Stimulated activated CD8-positive, alpha-beta memory T cell treated with anti-CD3 and anti-CD28 coated beads, Interleukin-7, amount 100 ng/mL, for 48 hours (primary cell): Measurements from ENCODE around the gene PGBD4.
A peak's percentile ranks its signal among the peaks of the same experiment; 100 is the strongest.

Experiments
- DNase-seq, 2 donors: peaks; one replicate each; pipeline ENCODE4 v3.0.0-alpha.2; 2020; ENCODE audit warnings: low read depth in 1 of 2; ENCODE audit errors: extremely low read depth in 1 of 2

PGBD4 gene

DNA sequence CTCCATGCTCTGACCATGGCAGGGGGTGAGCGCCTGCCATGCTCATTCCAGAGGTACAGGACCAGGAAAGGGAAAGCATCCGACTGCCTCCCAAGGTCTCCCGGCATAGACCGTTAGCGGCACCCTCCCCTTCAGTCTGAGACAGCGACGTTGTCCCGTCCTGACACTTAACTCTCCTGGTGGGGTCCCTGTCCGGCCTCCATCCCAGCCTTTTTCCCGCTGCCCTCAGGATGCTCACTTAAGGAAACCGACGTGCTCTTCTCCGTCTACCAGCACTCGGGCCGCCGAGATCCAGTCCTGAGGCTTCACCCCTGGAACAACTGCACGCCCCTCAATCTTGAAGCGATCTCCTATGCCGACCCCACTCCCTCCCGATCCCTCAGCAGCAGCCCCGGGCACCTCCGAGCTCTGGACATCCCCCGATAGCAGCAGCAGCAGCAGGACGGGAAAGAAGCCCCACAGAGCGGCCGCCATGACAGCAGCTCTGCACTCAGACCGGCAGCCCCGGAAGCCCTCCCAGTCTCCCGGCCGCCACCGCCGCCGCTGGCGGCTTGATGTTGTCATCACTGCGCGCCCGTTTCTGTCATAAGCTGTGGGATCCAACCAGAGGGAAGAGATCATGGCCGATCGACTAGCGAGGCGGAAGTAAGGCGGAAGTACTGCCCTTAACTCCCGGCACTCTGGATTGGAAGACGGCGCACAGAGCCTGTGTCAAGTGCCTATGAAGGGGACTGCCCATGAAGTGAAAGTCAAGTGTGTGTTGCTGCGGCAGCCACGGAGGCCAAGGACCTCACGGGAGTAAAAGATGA, at the start of gene PGBD4, which contains the start of gene EMC7:
Gene PGBD4 (plus strand): TSS at position 718 of the 809 bp plus-strand sequence. CDS start 449 bp downstream, outside the sequence.
Gene EMC7 (minus strand): TSS at position 497 of the 809 bp plus-strand sequence. CDS start 23 bp downstream, at position 474.
- DNase-seq, result peak; percentile 98 to 99

DNA sequence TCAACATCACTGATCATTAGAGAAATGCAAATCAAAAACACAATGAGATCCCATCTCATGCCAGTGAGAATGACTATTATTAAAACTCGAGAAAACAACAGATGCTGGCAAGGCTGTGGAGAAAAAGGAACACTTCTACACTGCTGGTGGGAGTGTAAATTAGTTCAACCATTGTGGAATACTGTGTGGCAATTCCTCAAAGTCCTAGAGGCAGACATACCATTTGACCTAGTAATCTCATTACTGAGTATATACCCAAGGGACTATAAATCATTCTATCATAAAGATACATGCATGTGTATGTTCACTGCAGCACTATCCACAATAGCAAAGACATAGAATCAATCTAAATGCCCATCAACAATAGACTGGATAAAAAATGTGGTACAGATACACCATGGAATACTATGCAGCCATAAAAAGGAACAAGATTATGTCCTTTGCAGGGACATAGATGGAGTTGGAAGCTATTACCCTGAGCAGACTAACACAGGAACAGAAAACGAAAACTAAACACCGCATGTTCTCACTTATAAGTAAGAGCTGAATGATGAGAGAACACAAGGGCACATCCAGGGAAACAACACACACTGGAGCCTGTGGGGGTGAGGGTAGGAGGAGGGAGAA, 47.7 kb upstream of the PGBD4 start:
- no peak for DNase-seq

DNA sequence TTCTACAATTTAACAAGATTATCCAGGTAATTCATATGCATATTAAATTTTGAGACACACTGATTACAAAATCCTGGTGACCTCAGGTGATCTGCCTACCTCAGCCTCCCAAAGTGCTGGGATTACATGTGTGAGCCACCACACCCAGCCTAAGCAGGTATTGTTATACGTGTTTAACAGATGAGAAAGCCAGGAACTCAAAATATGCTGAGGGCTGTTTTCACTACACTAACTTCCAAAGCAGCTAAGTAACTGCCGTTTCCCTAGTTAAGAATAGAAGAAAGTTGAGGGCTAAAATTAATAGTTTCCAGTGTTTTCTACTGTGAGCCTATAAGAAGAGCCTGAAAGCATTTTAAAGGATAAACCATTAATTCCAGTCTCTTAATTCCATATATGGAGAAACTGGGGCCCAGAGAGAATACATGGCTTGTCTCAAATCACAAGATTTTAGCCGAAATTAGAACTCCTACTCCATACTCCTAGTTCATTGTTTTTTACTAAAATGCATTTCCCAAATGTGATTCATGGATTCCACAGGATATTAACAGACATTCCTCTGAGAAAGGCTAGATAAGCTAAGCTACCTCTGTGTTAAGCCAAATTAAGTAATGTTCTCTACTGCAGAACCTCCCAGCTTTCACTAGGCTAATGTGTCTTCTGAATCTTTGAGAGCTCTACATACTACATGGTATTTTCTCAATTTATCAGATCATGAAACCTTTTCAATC, 45.9 kb upstream of the PGBD4 start:
- DNase-seq, result no peak

DNA sequence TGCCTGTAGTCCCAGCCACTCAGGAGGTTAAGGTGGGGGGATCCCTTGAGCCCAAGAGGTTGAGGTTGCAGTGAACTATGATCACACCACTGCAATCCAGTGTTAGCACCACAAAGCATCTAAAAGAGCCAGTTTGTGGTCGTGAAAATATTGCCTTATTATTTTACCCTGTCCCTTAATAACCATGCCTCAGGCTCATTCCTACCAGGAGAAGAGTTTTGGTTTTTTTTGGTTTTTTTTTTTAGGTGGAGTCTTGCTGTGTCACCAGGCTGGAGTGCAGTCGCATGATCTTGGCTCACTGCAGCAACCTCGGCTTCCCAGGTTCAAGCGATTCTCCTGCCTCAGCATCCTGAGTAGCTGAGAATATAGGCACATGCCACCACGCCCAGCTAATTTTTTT, 45.0 kb upstream of the PGBD4 start:
- no peak for DNase-seq

DNA sequence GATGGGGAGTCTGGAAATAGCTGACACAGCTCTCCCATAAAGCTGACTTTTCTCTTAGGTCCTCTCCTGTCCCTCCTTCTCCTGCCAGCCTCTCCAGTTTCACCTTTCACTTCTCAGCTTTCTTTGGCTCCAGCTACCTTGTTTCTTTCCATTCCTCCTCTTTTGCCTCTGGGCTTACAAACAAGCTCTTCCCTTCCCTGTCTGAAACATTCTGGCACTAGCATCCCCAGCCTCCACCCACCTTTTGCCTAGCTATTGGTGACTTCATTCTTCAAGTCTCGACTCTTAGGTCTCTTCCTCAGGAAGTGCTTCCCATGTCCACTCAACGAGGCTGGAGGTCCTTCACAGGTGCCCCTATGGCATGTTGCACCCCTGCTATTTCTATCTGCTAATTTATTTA, 42.4 kb upstream of the PGBD4 start:
- DNase-seq, result no peak

DNA sequence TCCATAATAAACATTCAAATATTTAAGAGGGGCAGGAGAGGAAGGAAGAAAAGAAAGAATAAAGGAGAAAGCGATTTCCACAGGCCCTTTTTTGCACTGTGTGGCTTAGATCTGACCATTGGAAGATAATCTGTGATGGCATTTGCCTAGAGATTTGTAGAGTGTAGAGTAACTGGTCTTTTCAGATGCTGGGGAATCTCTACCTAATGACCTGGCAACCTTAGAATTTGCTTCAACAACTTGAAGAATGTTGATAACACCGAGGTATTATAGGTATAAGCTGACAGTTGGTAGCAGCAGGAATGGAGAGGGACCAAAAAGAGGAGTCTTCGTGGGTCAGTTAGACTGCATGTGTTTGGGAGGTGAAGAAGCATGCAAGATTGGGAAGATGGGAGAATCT, 41.9 kb upstream of the PGBD4 start:
- DNase-seq, result no peak

DNA sequence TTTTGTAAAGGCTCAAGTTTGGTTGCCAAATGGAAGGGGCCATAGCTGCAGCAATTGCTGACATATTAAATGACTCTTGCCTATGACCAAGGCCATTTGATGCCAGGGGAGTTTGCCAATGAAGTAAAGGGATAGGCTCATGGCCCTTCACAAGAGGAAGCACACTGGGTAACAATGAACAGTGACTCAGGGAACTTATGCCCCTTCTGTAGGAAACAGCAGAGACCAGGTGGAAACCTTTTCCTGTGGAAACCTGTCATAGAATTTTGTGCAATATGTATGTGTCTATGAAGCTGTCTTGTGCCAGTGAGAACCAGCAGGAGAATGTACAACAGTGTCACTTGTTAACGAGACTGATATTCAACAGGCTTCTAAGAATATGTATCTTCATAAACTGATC, 37.4 kb upstream of the PGBD4 start:
- DNase-seq, result no peak

DNA sequence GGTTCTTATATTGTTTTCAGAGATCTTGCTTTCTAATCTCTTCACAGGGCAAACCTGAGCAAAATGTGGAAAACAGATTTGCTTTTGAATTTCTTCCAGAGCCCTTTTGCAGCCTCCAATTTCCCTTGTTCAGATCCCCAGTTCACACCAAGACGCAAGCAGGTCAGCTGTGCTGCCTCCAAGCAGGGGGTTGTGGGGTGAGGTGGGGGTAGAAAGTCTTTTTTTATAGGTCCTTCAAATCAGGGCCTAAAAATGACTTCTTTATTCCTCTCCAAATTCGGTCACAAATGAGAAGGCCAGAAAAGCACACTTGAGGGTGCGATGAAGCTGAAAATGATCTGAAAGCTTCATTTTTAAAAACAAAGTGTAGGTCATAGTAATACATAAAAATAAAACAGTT, 36.6 kb upstream of the PGBD4 start:
- no peak for DNase-seq

DNA sequence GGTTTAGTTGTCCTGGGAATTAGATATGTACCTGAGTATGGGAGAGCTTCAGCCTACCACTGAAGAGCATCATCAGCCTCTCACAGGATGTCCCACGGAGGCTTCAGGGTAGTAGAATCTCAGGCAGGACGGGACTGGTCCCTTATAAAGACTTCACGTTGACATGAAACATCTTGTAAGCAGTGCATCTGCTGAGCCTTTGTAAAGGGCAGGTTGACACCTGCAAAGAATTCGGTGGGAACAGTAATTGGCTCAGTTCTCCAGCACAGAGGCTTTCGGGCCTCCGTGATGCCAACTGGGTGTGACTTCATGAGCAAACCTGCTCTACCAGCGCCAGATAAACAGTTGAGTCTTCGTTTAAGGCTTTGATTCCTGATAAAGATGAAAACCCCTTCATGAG, 35.9 kb upstream of the PGBD4 start:
- DNase-seq, result no peak

DNA sequence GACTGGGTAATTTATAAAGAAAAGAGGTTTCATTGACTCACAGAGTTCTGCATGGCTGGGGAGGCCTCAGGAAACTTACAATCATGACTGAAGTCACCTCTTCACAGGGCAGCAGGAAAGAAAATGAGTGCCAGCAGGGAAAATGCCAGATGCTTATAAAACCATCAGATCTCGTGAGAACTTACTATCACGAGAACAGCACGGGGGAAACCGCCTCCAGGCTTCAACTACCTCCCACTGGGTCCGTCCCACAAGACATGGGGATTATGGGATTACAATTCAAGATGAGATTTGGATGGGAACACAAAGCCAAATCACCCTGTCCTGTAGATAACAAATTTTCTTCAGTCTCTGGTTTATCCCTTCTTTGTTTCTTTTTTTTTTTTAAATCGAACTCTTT, 31.9 kb upstream of the PGBD4 start:
- DNase-seq, result no peak

DNA sequence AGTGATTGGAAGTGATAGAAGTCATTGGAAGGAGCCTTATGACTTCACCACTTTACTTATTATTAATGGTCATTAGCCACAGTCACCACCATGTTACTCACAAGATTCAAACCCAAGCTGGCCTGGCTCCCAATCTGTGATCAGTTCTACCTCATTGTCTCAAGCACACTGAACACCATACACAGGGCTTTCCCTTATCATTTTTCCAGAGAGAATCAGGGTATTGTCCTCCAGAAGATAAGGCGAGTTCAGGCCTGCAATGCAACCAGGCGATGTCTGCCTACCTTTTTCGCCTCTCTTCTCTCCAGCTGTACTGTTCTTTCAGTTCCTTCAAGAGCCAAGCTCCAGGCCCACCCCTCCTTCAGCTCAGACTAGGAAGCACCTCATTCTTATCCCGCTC, 25.1 kb upstream of the PGBD4 start:
- DNase-seq, result no peak

DNA sequence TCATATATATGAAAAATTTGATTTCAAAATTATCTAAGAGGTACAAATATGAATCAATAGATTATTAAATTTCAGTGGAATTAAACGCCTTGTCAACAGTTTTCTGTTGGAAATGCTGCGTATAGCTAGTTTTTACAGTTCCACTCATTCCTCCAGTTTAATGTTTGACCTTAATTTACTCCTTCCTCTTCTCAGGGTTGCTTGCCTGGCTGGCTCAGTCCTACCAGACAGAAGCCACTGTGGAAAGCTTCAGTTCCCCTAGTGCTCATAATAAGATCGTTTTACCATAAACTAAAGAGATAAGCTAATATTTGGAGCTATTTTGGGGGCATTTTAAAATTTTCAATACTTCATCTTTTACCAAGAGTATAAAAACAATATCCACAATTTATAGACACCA, 23.0 kb upstream of the PGBD4 start:
- no peak for DNase-seq

DNA sequence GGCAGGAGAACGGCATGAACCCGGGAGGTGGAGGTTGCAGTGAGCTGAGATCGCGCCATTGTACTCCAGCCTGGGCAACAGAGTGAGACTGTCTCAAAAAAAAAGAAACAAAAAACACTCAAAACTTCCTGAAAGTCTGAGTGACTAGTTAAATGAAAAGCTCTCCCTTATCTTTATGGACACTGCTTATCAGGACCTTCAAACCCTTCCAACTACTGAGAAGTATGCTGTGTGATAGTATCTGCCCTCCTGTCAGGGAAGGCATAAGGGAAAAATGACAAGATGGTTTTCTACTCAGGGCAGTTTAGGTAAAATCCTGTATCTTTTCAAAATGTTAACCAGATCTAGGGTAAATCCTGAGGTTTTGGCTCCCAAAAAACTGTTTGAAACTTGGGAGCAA, 22.0 kb upstream of the PGBD4 start:
- DNase-seq, result no peak

DNA sequence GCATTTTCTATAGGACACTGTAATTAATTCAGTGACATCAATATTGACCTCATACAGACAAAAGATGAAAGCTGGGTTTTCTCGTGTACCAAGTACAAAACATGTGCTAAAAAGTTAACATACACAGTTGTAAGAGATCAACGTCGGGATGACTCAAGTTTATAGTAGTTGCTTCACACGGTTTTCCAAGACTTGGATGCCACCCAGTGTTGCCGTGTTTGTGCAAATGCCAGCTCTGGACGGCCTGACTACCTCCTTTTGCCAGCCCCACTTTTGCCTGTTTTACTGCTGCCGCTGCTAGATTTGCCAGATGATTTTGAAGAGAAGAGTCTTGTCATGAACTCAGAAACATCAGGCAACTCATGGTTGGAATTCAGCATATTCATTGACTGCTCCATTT, 17.8 kb upstream of the PGBD4 start:
- DNase-seq, result no peak

DNA sequence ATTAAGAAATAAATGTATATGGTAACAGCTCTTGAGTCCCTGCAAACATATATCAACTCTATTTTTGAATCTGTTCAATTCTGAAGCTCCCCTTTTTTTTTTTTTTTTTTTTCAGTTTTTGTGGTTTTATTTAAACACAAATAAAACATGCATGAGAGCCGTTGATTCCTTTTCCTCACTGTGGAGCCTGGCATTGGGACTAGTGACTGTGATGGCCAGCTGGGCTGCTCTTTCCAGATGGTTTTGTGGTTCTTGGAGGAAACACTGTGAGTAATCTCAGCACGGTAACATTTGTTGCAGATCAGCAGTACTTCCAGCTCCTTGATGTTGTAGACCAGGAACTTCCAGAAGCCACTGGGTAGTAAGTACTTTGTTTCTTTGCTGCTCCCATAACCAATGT, 16.1 kb upstream of the PGBD4 start:
- DNase-seq, result no peak

DNA sequence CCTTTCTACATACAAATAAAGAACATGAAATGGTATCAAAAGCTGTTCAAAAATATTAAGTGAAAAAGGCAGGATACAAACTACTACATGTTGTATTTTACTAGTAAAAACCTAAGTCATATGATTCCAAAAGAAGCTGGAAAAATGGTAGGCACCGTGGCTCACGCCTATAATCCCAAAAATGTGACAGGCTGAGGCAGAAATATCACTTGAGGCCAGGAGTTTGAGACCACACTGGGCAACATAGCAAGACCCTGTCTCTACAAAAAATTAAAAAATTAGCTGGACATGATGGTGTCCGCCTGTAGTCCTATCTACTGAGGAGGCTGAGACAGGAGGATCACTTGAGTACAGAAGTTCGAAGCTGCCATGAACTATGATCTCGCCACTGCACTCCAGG, 2.0 kb upstream of the PGBD4 start:
- DNase-seq, result no peak

DNA sequence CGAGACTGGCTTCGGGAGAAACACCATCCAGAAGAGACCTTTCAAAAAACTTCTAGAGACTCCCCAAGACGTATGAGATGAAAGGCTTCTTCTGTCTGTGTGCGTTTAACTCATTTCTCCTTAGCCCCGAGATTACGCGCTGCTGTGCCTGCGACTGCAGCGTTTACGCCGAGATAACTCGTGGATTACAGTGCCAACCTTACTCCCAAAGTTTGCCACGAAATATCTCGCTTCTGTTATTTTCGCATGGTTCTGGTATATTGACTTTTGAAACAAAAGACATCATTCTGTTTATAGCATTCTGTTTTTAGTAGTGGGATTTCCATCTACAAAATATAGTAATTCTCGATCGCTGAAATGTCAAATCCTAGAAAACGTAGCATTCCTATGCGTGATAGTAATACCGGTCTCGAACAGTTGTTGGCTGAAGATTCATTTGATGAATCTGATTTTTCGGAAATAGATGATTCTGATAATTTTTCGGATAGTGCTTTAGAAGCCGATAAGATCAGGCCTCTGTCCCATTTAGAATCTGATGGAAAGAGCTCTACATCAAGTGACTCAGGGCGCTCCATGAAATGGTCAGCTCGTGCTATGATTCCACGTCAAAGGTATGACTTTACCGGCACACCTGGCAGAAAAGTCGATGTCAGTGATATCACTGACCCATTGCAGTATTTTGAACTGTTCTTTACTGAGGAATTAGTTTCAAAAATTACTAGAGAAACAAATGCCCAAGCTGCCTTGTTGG, 467 bp downstream of the PGBD4 start:
- no peak for DNase-seq

DNA sequence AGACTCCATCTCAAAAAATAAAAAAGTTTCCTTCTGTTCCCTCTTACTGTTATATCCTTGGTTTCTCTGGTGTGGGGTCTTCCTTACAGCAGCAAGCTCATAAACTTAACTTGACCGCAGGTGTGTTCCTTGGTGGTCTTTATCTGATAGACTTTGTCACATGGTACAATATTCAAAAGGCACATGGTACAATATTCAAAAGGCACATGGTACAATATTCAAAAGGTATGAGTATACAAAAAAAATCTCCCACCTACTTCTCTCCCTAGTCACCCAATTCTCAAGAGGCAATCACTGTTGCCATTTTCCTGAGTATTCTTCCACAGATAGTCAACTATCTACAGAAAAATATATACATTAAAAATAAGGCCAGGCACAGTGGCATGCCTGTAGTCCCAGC, 4.5 kb downstream of the PGBD4 start:
- no peak for DNase-seq

DNA sequence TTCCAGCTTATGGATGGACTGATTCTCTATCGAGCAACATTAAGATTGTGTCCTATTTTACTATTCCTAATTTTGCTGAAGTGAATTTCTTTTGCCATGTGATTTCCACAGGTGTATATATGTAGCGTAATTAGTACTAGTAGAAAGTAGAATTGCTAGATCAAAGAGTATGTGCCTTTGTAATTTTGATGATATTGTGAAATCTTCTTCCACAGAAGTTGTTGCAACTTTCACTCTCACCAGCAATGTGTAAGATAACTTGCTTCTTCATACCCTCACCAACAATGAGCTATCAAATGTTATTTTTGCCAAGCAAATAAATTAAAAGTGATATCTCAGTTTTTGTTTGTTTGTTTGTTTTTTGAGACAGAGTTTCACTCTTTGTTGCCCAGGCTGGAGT, 5.4 kb downstream of the PGBD4 start:
- no peak for DNase-seq

DNA sequence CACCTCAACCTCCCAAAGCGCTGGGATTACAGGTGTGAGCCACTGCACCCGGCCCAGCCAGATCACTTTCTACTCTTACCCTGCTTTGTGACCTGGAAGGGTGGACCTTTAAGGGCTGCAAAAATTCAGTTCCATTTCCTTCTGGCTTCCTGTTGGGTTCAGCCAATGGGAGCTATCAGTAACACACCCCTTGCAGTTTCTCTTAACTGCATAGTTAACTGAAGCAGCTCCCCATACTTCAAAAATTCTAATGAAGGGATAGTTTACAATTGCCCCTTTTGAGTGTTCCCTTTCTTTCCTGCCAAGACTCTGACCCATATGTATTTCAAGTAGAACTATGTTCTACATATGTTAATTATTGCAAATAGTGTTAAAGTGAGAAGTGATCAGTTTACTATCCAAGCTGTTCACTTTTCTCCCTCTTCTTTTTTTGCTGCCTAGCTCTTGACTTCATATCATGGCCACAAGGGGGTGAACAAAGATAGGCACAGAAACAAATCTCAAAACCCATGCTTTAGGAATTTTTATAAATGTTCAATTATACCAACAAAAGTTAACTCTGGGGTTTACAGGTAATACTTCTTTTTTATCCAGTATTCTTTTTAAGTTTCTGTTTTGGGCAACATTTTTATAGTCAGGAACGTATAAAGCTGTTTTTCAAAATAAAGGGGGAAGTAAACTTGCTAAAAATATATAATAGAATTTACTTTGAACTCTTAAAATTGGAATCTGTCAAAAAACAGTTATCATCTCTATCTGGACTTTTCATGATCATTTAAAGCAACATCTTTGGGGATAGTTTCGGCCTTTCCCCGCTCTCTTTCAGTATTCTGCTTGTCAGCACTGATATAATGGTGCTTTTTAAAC, 8.1 kb downstream of the PGBD4 start:
- no peak for DNase-seq
